Tibial nerve (tissue), 3 donors: ENCODE measurements around the gene TCF4.

Experiments used
- CTCF ChIP-seq, 5 experiments: fragments of 200-600 bp in 3 of 5; fragments of 450-650 bp in 2 of 5; sonication (generic) in 3 of 5; IDR thresholded peaks; one replicate each; pipeline ENCODE4 v1.5.1; 2016 to 2019; ENCODE audit warnings: antibody characterized with exemption in 5 of 5, mild to moderate bottlenecking in 3 of 5, moderate library complexity in 2 of 5
- POLR2A ChIP-seq, 2 donors: fragments of 450-650 bp; IDR thresholded peaks; one replicate each; pipeline ENCODE4 v1.6.1; 2017; ENCODE audit warnings: antibody characterized with exemption in 2 of 2, mild to moderate bottlenecking in 2 of 2, moderate library complexity in 2 of 2

DNA sequence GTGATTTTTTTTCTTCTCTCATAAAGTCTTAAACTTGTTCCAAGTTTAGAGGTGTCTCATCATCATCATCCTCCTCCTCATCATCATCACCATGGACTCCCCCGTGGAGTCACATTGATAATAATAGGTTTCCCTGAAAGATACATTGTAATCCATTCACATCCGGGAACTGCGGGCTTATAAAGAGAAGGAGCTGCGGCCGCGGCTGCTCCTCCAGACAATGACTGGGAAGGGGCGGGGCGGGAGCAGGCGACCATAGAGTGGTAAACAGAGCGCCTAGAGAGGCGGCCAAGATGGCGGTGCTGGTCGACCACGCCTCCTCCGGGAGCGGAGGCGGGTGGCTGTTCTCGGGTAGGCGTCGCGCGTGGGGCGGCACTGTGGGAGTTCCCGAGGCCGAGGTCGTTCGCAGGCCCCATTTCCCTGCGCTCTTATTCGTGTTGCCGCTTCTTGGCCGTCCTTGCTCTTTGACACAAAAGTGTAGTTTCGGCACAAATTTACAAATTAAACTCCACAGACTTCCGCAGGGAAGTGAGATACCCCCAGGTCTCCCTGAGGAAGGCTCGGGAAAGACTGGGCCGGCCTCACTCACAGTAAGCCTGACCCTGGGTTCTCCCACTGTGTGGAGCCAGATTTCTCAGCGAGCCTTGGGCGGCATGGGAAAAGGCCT is 1.8 kb upstream of the TCF4 start:
- TF ChIP-seq CTCF (IDR thresholded peaks at IDR 0.05) (peak in 1 of 5 experiments; percentile 15), POLR2A (IDR thresholded peaks at IDR 0.05) (peak; percentile 32 to 61)
